ENCODE measurements around the gene TCF7L2.

The TCF7L2 gene

DNA sequence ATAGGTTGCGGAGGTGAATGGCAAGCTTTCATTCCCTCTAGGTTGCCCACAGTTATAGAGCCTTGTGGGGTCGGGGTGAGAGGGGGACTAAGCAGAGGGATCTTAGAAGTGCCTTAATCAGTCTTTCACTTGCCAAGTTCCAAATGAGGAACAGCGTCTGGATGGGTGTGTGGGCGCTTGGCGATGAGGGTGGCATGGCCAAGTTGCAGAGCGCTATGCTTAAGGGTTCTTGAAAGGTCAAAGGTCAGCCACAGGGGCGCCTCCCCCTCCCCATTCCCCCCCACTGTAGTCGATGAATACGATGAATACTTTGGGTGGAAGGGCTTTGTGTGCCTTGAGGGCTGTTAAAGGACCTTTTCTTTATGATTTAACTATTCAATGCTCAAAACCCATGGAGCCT, 185.0 kb downstream of the TCF7L2 start:
- DNase-seq, result no peak
- Histone ChIP-seq H3K4me3 (ENCODE audit: low read depth, low read length) (no peak overlapping the region), H3K36me3 (no peaks in the 10 kb centered on the region), H3K27me3 (ENCODE audit: insufficient read depth, low read depth, severe bottlenecking) (no peaks in the 10 kb centered on the region), H3K27ac (no peak overlapping the region), H3K9me3 (ENCODE audit: severe bottlenecking) (no peaks in the 10 kb centered on the region)
- TF ChIP-seq, protein P1, sequence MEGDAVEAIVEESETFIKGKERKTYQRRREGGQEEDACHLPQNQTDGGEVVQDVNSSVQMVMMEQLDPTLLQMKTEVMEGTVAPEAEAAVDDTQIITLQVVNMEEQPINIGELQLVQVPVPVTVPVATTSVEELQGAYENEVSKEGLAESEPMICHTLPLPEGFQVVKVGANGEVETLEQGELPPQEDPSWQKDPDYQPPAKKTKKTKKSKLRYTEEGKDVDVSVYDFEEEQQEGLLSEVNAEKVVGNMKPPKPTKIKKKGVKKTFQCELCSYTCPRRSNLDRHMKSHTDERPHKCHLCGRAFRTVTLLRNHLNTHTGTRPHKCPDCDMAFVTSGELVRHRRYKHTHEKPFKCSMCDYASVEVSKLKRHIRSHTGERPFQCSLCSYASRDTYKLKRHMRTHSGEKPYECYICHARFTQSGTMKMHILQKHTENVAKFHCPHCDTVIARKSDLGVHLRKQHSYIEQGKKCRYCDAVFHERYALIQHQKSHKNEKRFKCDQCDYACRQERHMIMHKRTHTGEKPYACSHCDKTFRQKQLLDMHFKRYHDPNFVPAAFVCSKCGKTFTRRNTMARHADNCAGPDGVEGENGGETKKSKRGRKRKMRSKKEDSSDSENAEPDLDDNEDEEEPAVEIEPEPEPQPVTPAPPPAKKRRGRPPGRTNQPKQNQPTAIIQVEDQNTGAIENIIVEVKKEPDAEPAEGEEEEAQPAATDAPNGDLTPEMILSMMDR (IDR thresholded peaks at IDR 0.05; ENCODE audit: low read depth, low read length), result no peak

DNA sequence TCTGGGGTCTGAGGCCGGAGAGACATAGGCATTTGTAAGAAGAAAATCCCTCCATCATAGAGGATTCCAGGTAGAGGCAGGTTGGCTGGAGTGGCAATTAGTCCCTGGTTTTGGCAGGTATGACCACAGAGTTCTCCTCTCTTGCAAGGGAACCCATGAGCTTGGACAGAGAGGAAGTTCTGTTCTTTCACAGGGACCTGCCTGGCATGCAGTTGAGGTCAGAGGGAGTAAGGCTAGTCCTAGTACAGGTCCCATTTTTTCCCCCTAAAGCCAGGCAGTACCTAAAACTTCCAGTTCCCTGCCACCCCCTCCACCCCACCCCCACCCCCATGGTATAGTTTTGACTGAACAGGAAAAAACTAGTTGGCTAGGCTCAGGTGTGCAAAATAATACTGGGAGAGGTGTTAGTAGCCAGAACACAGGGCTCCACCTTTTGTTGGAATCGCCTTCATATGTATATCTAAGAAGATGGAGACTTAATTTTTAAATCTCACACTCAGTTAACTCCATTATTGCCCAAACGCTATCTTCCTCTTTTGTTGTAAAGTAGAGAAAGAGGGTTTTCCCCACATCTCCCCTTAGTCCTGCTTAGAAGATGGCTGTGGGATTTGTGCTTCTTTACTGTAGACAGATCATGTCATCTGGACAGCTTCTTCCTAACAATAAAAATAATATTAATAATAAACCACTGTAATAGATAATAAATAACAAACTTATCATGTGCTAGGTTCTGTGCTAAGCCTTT, 188.1 kb downstream of the TCF7L2 start:
- Histone ChIP-seq H3K9me3 (ENCODE audit: severe bottlenecking) (no peaks in the 10 kb centered on the region), H3K27me3 (ENCODE audit: insufficient read depth, low read depth, severe bottlenecking) (no peaks in the 10 kb centered on the region), H3K36me3 (no peaks in the 10 kb centered on the region), H3K27ac (no peak overlapping the region), H3K4me3 (ENCODE audit: low read depth, low read length) (no peak overlapping the region)
- TF ChIP-seq, protein P1 (IDR thresholded peaks at IDR 0.05; ENCODE audit: low read depth, low read length), result no peak
- DNase-seq, result no peak

DNA sequence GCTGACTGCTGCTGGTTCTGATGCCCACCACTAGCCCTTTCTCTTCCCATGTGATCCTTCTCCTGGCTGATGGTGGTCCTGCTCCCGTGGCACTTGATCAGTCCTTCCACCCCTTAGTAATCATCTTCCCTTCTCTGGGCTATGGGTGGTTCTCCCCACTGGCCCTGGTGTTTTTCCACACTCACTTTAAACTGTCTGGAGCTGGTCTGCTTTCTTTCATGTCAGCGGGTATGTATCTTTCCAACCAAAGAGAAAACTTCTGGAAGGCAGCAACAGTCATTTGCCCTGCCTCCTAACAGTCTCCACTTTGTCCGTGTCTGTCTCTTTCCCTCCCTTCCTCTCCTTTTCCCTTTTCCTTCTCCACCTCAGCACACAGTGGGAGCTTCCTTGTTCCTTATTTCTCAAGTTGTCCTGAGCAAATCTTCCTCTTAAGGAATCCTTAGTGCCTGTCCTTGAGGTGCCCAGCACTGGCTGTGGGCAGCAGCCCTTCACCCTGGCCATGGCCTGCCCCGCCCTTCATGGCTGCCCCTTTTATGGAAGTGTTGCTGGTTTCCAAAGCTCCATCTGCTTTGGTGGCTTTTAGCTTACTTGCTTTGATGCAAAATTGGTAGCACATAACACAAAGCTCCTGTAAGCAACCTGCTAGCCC, 189.0 kb downstream of the TCF7L2 start:
- Histone ChIP-seq H3K4me3 (ENCODE audit: low read depth, low read length) (no peak overlapping the region), H3K9me3 (ENCODE audit: severe bottlenecking) (no peaks in the 10 kb centered on the region), H3K27ac (no peak overlapping the region), H3K36me3 (no peaks in the 10 kb centered on the region), H3K27me3 (ENCODE audit: insufficient read depth, low read depth, severe bottlenecking) (no peaks in the 10 kb centered on the region)
- DNase-seq, result no peak
- TF ChIP-seq, protein P1 (IDR thresholded peaks at IDR 0.05; ENCODE audit: low read depth, low read length), result no peak

DNA sequence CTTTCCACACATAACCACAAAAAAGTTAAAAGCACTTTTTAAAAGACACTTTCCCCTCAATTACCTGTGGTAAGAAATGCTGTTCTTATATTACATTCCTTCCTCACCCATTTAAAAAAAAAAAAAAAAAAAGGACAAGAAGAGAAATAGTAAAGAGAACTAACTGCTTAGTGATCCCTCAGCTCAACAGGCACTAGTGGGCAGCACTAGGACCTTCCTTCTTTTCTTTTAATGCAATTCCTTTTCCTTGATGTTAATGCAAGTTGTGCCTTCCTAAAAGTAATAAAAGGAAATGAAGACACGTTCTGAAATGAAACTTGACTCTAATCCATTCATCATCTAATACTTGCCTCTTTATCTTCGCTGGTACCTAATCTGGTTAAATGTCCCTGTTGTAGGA, 189.7 kb downstream of the TCF7L2 start:
- Histone ChIP-seq H3K4me3 (ENCODE audit: low read depth, low read length) (no peak overlapping the region), H3K27ac (no peak overlapping the region), H3K27me3 (ENCODE audit: insufficient read depth, low read depth, severe bottlenecking) (no peaks in the 10 kb centered on the region), H3K9me3 (ENCODE audit: severe bottlenecking) (no peaks in the 10 kb centered on the region), H3K36me3 (no peaks in the 10 kb centered on the region)
- TF ChIP-seq, protein P1 (IDR thresholded peaks at IDR 0.05; ENCODE audit: low read depth, low read length), result peak; percentile 46; the same call in 1 of the 2 replicates
- DNase-seq, result no peak

DNA sequence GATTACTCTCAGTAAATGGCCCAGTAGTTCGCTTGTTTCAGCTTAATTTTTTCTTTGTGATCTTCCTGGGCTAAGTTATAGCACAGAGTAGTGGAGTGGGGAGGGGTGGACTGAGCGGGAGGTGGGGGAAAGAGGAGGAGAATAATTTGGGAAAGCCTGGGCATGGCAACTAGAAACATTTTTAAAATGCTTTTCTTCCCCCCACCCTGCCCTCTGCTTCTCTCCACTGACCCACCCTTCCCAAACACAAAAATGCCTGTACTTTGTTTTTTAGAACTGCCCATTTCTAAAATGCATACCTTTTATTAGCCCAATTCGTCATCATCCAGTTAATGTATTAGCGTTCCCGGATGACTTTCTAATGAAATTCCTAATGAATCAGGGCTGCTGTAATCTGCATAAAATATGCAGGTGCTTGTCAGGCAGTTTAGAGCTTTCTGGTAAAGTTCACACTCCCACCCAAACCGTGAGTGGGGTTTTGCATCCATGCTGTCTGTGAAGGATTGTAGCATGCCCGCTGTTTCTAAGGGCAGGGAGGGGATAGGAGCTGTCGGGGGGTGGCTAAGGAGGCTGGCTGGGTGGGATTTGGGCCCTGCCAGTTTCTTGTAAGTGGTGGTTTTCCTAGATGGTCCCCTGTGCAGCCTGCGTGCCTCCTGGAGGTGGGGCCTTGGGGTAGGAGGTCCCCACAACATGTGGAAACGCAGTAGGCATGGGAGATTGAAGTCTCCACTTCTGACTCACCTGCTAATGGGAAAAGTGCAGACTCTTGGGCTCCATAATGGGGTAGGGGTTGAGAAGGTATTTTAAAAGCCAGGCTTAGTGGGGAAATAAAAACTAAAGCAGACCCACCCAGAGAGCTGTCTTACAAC, 190.3 kb downstream of the TCF7L2 start:
- no peak overlapping the region for H3K27ac ChIP-seq
- TF ChIP-seq, protein P1 (IDR thresholded peaks at IDR 0.05; ENCODE audit: low read depth, low read length), result no peak
- H3K36me3 ChIP-seq, result no peaks in the 10 kb centered on the region
- H3K27me3 ChIP-seq (ENCODE audit: insufficient read depth, low read depth, severe bottlenecking), result no peaks in the 10 kb centered on the region
- H3K4me3 ChIP-seq (ENCODE audit: low read depth, low read length), result no peak overlapping the region
- no peak for DNase-seq
- H3K9me3 ChIP-seq (ENCODE audit: severe bottlenecking), result no peaks in the 10 kb centered on the region

Measured in WERI-Rb-1 (cell line).